Loucy (cell line): ENCODE measurements around the gene GCAT.

Experiments used
- CTCF ChIP-seq: fragments of 200-600 bp; sonication (generic); conservative IDR thresholded peaks from 2 replicates; pipeline ENCODE4 v1.5.1; 2014; ENCODE audit warnings: mild to moderate bottlenecking, antibody characterized with exemption, low read length
- EZH2phosphoT487 ChIP-seq: fragments of 200-600 bp; IDR thresholded peaks from 2 replicates; pipeline ENCODE4 v1.6.1; 2018; ENCODE audit warnings: antibody characterized with exemption, mild to moderate bottlenecking, moderate library complexity, borderline replicate concordance

- TF ChIP-seq CTCF = no peak
- TF ChIP-seq EZH2phosphoT487 = no peak
Measured at GRCh38 chr22:37763652-37764051, 44.1 kb upstream of the GCAT start.
